HG03571 (cell line): ENCODE data around the gene CPSF4L.
A peak's percentile ranks its signal among the peaks of the same experiment; 100 is the strongest.

Experiments used
- ATAC-seq: cut with Tn5 transposase; IDR thresholded peaks from one replicate; pipeline ENCODE4 v1.9.1; 2021; ENCODE audit not compliant: unreplicated experiment

CPSF4L gene

DNA sequence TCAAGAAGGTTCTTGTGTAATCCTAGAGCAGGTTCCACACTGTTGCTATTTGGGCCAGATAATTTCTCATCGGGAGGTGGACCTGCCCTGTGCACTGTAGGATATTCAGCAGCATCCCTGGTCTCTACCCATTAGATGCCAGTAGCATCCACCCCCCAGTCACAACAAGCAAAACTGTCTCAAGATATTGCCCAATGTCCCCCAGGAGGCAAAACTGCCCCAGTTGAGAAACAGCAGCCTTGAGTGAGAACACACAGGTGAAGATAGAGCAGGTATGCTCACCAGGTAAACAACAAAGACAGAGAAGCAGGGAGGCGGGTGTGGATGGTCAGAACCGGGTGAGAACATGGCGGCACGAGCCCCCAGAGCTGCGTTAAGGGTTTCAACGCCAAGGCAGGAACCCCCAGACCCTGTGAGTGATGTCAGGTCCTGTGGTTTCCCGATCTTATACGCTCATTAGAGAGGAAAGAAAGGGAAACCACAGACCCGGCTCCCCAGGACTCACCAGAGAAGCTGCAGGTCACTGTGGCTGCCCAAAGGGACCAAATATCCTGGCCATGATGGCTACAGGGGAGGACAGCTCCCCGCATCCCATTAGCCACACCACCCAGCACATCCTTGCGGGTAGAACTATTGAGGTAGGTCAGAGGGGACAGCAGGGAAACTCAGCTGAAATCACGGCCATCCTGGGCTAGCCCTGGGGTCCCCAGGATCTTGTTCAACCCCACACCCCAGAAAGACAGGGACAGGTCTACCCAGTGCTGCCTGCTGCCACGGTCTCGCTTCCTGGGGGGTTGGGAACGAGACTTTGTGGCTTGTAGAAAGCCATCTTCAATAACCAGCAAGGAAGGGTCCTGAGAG is 28.9 kb upstream of the CPSF4L start:
- ATAC-seq = peak; percentile 43

GRCh38 chr17:73289549-73290254 is 28.0 kb upstream of the CPSF4L start:
- no peak for ATAC-seq

DNA sequence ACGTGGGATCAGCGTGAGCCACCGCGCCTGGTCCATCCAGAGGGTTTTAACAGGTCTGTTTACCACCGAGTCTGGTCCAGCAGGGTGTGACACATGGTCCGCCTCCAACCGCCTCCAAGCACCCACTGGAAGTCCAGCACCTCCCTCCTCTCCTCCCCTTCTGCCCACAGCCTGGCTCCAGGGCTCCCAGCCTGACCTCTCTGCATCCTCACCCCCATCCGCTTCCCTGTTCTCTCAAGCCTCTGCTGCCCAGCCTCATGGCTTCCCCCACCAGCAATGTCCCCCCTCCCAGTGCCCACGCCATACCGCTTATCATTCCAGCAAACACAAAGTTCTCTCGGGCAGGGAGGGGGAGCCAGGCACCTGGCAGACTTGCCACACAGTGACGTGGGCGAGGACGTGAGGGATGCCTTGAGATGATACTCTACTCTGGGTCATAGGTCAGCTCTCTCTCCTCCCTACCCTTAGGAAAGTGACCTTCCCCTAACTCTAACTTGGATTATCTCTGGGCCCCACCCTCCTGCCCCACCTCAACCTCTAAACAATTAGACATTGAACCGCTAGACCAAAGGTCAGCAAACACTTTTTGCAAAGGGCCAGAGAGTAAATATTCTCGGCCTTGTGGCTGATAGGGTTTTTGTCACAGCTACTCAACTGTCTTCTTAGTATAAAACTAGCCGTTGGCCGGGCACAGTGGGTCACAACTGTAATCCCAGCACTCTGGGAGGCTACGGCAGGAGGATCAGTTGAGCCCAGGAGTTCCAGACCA is 27.0 kb upstream of the CPSF4L start:
- ATAC-seq = no peak

- ATAC-seq = no peak
Measured at GRCh38 chr17:73286863-73287296, 25.2 kb upstream of the CPSF4L start.

DNA sequence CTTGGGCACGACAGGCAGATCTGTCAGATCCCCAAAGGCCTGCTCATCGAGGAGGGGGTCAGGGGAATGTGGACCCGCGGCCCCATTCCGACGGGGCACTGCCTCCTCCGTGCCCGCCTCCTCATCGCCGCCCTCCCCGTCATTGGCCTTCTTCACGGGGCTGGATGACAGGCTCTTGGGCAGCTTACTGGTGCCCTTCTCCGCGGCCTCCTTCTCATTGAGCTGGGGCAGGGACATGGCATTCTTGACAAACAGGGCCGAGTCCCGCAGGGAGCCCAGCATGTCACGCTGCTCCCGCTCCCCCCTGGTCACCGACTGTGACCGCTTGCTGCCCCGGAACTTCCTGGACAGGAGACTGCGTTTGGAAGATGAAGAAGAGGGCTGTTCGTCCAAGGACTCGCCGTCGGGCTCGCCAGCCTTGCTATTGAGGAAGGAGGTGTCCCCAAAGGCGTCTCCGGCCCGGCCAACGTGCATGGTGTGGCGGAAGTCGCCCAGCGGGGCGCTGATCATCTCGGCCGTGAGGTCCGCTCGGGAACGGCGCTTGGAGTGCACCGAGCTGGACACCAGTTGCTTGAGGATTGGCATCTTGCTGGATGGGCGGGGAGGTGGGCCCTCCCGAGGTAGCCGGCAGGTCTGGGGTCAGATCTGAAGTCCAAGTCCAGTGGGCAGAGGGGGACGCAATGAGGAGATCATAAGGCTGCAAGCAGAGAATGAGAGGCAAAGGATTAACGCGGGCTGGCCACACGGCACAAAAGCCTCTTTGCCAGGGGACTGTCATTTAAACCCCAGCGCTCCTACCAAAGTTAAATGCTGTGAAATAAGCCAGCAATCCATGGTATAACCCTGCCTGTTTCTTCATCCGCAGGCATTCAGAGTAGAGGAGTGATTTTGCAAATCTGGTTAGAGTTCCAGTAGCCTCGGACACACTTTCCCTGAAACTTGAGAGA is 24.5 kb upstream of the CPSF4L start:
- ATAC-seq = no peak

DNA sequence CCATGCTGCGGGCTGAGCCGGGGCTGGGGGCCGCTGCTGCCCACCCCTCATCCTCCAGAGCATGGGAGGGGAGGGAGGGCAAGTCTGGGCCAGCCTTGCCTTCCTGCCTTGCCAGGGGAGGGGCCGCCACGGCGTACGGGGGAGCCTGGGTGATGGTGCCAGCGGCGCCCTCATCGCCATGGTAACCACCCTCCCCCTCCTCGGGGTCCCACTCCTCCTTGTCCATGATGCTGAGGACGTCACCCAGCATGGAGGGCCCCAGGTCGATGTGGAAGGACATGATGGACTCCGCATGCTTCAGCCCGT is 23.9 kb upstream of the CPSF4L start:
- no peak for ATAC-seq

- ATAC-seq = no peak
Measured at GRCh38 chr17:73284906-73285602, 23.4 kb upstream of the CPSF4L start.

GRCh38 chr17:73284354-73284753 is 22.7 kb upstream of the CPSF4L start:
- ATAC-seq = no peak

GRCh38 chr17:73283841-73284282 is 22.2 kb upstream of the CPSF4L start:
- no peak for ATAC-seq

- ATAC-seq = no peak
Measured at GRCh38 chr17:73283250-73283649, 21.6 kb upstream of the CPSF4L start.

GRCh38 chr17:73282629-73283028 is 20.9 kb upstream of the CPSF4L start:
- ATAC-seq = no peak

GRCh38 chr17:73281928-73282327 is 20.2 kb upstream of the CPSF4L start:
- ATAC-seq = peak; percentile 91

- ATAC-seq = no peak
Measured at GRCh38 chr17:73280191-73280590, 18.5 kb upstream of the CPSF4L start.

GRCh38 chr17:73279704-73280103 is 18.0 kb upstream of the CPSF4L start:
- no peak for ATAC-seq

GRCh38 chr17:73278465-73279453 is 17.1 kb upstream of the CPSF4L start:
- ATAC-seq = no peak

DNA sequence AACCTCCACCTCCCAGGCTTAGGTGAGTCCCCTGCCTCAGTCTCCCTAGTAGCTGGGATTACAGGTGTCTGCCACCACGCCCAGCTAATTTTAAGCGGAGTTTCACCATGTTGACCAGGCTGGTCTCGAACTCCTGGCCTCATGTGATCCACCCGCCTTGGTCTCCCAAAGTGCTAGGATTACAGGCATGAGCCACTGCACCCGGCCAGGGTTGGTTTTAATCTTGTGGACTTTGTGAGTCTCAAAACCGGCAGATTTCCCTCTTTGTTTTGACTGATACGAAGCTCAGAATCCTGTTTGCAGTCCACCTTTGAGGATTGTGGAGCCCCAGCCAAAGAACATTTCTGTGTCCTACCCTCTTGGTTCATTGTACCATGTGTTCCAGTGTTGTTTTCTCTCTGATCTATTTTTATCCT is 16.4 kb upstream of the CPSF4L start:
- no peak for ATAC-seq

DNA sequence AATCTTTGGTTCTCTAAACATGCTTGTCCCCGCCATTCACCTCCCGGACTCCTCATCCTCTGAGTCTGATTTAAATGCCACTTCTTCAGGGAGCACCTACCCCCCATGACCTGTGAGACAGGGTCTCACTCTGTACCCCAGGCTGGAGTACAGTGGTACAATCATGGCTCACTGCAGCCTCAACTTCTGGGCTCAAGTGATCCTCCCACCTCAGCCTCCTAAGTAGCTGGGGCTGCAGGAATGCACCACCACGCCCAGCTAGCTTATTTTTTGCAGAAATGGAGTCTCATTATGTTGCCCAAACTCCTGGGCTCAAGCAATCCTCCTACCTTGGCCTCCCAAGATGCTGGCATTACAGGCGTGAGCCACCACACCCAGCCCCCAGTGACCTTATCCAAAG is 12.8 kb upstream of the CPSF4L start:
- no peak for ATAC-seq

DNA sequence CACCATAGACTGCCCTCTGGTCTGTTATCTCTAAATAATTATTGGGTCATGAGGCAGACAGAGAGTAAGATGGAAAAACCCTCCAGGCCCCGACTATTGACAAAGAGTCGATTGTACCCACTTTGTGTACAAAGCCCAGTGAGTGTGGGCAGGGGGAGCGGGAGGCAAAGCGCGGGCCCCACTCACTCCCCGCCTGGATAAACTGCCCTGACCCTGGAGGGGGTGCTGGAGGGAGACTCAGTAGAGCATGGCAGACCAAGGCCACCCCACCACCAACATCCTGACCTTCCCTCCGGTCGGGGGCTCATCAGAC is 11.2 kb upstream of the CPSF4L start:
- no peak for ATAC-seq

DNA sequence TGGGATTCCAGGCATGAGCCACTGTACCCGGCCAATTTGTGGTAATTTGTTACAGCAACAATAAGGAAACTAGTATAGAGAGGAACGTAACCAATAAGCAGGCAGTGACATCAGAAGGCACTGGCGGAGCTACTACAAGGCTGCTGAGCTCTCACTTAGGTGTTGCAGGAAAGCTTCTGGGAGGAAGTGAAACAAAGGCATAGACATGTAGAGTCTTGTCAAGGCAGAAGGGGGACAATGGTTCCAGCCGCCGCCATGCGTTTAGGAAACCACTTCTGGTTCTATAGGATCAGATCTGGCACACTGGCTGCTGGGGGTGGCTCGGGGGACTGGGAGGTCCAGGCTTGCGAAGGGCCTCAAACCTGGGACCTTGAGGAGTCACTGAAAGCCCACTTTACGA is 9.4 kb upstream of the CPSF4L start:
- ATAC-seq = peak; percentile 97
